ENCODE measurements around the gene C5.

The C5 gene

DNA sequence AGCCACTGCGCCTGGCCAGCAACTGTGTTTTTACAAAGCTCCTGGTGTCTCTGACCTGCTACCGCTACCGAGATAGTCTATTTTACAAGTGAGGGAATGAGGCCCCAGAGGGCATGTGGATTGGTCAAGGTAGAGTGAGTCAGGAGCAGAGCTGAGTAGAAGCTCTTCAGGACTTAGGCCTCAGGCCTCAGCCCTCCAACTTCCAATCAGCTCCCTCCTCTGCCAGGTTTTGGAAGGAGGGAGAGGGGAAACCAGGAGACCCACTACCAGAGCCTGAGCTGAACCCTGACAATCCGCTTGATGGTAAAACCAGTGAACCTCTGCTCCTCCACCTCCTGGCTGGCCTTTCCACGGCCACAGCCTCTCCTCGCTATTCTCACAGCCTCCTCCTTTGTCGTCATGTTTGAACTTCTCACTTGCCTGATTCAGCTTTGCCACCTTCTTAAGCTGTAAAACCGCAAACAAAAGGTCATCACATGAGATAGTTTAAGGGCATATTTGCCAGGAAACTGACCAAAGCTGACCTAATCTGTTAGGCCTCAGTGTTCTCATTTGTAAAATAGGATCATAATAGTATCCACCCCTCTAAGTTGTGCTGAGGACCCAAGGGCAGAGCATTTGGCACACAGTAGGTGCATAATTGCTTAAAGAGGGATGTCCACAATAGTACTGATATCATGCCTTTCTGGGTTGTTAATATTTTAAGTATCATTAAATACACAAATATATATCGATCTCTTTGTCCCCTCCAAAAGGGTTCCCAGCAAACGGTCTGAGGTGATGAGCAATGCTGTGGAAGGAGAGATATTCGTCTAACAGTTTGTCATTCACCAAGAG, 125.2 kb downstream of the C5 start:
- DNase-seq (ENCODE audit: low read depth in 2 of 2) = no peak

DNA sequence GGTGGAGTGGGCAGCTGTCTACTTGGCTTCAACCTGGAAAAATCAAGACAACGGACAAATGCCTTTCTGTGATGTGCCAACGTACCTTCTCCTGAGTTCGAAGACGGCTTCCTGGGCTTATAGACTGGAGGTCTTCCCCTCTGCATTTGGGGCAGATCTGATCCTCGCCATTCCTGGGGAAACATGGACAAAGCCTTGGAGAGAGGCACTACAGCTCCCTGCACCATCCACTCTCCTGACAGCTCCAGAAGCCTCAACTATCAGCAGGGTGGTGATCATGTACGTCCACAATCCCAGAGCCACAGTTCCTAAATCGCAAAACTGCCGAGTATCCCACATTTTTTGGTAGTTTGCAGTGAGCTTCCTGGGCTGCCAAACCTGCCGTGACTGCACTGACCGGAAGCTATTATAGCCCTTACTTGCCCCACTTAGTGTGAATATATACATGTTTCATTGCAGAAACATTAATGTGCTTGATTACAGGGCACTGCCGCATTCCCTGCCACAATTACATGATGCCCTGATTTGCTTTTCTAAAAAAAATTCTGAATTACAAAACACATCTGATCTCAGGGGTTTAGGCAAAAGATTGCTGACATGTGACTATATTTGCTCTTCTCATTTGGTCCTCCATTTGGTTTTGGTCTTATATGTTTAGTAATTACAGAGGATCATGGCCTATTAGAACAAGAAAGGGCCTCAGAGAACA, 126.3 kb downstream of the C5 start:
- no peak for DNase-seq (ENCODE audit: low read depth in 2 of 2)

DNA sequence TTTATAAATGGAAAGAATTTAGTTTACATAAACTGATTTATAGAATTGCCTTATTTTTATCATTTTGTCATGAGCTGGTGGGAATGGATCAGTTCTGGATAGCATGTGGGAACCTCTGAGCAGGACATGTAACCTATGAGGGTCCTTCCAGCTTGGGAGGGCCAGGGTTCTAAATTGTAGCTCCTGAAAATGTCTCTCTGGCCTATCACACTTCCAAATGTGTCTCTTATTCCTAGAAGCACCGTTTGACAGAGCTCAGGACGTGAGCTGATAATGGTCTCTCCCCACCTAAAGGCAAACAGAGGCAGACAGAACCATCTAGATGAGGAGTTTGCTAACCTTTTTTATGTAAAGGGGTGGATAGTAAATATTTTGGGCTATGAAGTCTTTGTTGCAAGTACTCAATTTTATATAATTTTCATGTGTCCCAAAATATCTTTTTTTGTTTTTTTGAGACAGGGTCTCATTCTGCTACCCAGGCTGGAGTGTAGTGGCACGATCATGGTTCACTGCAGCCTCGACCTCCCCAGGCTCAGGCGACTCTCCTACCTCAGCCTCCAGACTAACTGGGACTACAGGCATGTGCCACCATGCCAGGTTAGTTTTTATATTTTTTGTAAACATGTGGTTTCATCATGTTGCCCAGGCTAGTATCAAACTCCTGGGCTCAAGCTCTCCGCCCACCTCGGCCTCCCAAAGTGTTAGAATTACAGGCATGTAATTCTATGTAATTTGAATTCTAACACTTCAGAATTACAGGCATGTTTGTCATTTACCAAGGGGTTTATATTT, 127.5 kb downstream of the C5 start:
- DNase-seq (ENCODE audit: low read depth in 2 of 2) = no peak

- no peak for DNase-seq (ENCODE audit: low read depth in 2 of 2)
Observed at GRCh38 chr9:120921661-120922181, 128.4 kb downstream of the C5 start.

DNA sequence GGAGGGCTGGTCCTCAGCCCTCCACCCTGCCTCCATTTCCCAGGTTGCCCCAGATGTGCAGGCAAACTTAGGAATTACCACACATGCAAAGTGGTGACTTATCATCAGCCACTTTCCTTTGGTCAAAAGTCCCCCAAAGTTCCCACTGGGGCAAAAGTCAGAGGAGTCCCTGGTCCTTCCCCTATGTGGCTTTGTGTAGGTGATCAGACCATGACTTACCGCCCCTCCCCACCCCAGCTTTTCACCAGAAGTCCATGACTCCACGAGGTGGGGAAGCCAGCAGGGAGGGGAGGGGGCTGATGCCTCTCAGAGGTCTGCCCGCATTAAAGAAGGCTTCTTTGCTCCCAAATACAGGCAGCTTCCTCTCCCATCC, 129.3 kb downstream of the C5 start:
- no peak for DNase-seq (ENCODE audit: low read depth in 2 of 2)

DNA sequence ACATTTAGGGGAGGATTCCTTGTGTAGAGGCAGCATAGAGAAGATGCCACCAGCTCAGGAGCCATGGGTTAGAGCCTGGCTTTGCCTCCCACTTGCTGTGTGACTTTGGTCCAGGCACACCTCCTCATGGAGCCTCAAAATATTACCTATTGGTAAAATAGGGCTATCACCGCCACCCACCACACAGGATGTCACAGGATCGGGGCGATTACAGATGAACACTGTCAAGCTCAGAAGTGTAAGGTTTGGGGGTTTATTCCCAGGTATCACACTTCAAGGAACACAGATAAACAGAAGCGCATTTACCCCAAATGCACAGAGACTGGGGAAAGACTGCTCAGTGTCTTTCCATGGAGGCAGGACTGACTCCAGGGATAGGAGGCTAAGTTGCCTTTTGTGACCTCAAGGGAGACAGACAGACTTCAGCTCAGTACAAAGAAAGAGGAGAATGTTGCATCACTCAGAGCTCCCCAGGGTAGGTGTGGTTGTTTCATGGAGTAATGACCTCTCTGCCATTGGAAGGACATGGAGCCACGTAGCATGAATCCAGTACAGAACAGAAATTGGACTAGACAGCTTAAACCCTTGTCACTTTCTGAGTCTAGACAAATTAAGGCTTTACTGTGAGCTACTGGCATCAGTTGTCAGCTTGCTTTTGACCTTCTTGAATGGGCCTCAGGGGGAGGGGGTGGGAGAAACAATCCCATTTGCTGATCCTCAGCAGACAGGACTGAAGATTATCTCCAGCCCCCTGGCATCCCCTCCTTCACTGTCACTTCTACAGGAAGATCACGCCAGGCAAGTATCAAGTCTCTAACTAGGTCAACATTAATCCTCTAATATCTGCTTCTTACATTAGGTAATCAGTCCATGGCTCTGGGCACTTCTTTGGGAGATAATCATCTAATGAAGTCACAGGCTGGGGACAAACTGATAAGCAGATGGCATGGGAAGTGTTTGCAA, 130.0 kb downstream of the C5 start:
- no peak for DNase-seq (ENCODE audit: low read depth in 2 of 2)

- no peak for DNase-seq (ENCODE audit: low read depth in 2 of 2)
Observed at GRCh38 chr9:120918931-120919842, 130.9 kb downstream of the C5 start.

DNA sequence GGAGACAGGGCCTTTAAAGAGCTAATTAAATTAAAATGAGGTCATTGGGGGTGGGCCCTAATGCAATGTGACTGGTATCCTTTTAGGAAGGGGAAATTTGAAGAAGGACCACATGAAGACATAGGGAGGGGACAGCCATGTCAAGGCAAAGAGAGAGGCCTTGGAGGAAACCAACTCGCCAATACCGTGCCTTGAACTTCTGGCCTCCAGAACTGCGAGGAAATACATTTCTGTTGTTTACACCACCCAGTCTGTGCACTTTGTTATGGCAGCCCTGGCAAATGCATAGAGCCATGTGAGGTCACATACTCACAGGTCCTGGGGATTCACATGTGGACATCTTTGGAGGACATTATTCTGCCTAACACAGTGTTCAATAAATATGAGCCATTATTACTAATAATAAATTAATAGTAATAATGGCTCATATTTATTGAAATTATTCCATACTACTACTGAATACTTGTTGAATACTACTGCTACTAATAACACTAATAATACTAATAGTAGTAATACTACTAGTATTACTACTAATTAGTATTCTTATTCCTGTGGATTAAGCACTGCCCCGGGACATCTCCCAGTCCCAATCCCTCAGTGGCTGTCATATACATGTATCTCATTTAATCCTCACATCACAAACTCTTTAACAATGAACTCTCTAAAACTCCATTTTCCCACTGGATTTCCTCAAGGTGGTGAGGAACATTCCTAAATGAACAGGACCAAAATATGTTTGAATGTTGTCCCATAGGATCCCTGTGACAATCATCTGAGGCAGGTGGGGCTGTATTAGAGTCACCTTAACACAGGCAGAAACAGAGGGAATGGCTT, 131.9 kb downstream of the C5 start:
- no peak for DNase-seq (ENCODE audit: low read depth in 2 of 2)

DNA sequence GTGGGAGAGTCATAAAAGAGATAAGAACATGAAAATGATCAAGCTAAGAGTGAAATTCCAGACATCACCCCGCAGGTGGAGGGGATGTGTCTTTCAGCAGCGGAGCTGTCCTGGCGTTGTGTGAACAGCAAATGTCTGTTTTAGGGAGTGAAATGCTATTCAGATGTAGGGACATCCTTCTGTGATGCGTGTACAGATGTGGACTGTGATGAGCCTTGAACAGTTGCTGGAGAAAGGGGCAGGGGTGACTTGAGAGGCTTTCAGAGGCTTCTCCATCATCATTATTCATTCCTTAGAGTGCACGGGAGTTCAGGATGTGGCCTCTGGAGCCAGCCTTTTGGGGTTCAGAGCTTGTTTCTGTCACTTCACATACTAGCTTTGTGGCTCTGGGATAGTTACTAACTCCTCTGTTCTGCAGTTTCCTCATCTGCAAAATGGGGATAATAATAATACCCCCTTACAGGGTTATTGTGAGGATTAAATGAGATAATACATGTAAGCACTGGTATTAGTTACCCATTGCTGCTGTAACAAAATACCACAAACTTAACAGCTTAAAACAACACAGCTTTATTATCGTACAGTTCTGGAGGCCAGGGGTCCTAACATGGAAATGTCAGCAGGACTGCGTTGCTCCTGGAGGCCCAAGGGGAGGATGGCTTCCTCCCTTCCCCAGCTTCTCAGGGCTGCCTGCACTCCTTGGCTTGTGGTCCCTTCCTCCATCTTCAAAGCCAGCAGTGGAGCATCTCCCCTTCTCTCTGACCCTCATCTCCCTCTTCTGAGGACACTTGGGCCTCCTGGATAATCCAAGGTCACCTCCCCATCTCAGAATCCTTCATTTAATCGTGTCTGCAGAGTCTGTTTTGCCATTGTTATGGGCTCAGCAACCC, 132.8 kb downstream of the C5 start:
- no peak for DNase-seq (ENCODE audit: low read depth in 2 of 2)

- DNase-seq (ENCODE audit: low read depth in 2 of 2) = no peak
Observed at GRCh38 chr9:120916588-120916987, 133.5 kb downstream of the C5 start.

DNA sequence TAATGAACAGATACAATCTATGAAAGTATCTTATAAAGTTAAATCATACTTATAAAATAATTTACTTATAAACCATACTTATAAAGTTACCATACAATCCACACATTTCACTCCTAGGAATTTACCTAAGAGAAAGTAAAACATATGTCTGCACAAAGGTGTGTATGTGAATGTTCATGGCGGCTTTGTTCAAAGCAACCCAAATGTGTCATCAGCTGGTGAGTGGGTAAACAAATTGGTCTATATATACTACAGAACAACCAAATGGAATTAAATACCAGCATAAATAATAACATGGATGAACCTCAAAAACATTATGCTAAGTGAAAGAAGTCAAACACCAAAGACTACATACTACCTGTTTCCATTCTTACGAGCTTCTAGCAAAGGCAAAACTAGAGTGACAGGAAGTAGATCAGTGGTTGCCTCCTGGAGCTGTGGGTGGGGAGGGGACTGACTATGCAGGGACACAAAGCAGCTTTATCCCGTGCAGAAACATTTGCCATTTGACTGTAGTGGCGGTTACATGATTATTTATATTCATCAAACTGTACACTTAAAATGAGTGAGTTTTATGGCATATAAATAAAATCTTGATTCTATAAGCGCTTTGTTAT, 134.1 kb downstream of the C5 start:
- no peak for DNase-seq (ENCODE audit: low read depth in 2 of 2)

DNA sequence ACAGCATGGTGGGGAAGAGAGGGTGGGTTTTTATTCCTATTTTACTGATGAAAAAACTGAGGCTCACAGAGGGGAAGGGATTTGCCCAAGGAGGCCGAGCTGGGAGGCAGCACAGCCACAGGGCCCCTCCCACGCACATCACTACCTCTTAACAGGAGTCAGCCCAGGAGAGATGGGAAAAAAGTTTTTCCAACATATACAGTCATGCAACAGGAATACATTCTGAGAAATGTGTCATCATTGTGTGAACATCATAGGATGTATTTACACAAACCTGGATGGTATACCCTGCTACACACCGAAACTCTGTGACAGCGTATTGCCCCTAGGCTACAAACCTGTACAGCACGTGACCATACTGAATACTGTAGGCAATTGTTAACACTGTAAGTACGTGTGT, 135.1 kb downstream of the C5 start:
- DNase-seq (ENCODE audit: low read depth in 2 of 2) = no peak

DNA sequence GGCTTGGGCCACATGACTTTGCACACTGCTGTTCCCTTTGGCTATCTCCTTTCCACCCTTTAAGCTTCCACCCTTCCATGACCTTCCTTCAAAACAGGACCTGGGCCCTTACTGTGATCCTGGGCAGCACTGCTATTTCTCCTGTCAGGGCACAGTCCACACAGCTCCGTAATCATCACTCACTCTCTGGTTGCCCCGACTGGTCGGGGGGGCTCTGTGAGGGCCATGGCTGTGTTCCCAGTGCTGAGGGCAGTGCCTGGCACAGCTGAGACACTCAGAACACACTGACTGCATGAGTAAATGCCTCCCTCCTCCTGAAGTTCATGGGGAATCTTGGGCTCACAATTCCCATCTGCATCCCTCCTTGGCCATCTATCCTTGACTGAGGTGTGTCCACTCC, 135.7 kb downstream of the C5 start:
- DNase-seq (ENCODE audit: low read depth in 2 of 2) = no peak

DNA sequence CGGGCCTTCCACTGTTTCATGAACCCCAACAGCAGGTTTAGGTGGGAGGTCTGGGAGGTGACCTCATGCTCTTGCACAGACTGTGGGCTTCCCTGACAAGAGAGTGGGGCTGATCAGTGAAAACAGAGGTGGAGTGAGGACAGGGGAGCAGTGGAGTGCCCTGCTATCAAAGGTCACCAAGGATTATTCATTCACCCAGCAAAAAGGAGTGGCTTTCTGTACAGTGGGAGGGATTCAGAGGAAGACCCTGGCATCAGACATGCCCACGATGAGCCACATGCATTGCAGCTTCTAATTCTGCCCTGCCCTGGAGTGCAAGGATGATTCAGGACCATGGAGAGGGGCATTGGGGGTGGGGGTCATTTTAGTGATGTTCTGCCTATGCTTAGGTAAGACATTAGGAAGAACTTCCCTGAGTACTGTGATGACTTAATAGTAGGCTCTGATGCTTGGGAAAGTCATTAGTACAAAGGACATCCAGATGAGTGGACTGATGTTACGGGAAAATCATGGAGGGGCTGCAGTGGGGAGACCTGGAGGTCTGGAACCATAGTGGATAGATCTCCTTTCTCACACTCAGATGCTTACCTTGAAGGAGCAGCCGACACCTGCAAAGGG, 136.3 kb downstream of the C5 start:
- DNase-seq (ENCODE audit: low read depth in 2 of 2) = no peak

DNA sequence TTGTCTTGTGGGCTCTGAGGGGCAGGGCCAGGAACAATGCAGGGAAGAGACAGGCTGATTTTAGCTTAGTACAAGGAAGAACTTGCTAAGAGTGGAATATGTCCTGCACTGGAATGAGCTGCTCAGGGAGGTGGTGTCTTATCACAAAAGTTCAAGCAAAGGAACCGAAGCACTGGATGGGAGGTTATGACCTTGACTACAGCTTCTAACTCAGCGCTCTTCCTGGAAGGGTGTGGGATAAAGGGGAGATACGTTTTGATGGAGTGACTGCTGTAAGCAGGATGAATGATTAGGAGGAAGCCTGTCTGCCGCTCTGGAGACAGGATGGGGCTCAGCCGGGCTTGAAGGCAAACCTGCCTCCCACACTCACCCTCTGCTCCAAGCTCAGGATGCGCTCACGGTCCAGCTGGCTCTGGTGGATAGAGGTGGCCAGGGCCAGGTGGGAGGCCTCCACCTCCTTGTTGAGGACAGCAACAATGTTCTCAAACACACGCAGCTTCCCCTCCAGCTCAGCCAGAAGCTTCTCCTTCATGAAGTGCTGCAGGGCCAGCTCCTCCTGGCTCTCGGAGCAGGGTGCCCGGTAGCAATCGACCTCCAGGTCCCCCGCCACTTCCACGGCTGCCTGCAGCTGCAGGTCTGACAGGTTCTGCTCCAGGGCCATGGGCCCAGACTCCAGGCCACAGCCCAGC, 137.0 kb downstream of the C5 start:
- DNase-seq (ENCODE audit: low read depth in 2 of 2) = no peak

- no peak for DNase-seq (ENCODE audit: low read depth in 2 of 2)
Observed at GRCh38 chr9:120911295-120911837, 138.7 kb downstream of the C5 start.
